ENCODE results near the gene NDN. TPM values are rescaled to one million over a fixed set of nuclear protein-coding genes. Genes with fewer than 3 reads are reported as not detected.

Gene NDN
- total RNA-seq, result 26.2 and 34.0 TPM in 2 replicates

GRCh38 chr15:23687143-23687470 lies at the start of gene NDN:
TSS of gene NDN (minus strand) at chr15:23687305. CDS start at chr15:23687217, 88 bp downstream.

GRCh38 chr15:23647421-23648370 lies 39.4 kb downstream of the NDN start, which contains the start of gene MAGEL2:
TSS of gene MAGEL2 (minus strand) at chr15:23647867. CDS start at chr15:23647742, 125 bp downstream.

Other genes starting within 250 kb of the NDN start
- gene GOLGA6L2, start 240.1 kb downstream of the NDN start, total RNA-seq, result not detected in 2 replicates
- not detected in 2 replicates for gene MKRN3, start 121.6 kb downstream of the NDN start, total RNA-seq
- gene MAGEL2, start 39.4 kb downstream of the NDN start, total RNA-seq, result not detected in 2 replicates